Activated CD4-positive, alpha-beta T cell treated with anti-CD3 and anti-CD28 coated beads, Interleukin-2, amount 50 U/mL, for 1 hour (primary cell): ENCODE data around the gene SIGLEC7.

Source experiments
- DNase-seq: peaks from one replicate; pipeline ENCODE4 v3.0.0-alpha.2; 2020

SIGLEC7 gene

GRCh38 chr19:51142119-51142518, at the start of gene SIGLEC7:
Gene SIGLEC7, plus strand, starts transcription at chr19:51142301. Its CDS starts 69 bp downstream, at chr19:51142370.
- DNase-seq: no peak

- no peak for DNase-seq
Observed at GRCh38 chr19:51093101-51093500, 49.0 kb upstream of the SIGLEC7 start.

DNA sequence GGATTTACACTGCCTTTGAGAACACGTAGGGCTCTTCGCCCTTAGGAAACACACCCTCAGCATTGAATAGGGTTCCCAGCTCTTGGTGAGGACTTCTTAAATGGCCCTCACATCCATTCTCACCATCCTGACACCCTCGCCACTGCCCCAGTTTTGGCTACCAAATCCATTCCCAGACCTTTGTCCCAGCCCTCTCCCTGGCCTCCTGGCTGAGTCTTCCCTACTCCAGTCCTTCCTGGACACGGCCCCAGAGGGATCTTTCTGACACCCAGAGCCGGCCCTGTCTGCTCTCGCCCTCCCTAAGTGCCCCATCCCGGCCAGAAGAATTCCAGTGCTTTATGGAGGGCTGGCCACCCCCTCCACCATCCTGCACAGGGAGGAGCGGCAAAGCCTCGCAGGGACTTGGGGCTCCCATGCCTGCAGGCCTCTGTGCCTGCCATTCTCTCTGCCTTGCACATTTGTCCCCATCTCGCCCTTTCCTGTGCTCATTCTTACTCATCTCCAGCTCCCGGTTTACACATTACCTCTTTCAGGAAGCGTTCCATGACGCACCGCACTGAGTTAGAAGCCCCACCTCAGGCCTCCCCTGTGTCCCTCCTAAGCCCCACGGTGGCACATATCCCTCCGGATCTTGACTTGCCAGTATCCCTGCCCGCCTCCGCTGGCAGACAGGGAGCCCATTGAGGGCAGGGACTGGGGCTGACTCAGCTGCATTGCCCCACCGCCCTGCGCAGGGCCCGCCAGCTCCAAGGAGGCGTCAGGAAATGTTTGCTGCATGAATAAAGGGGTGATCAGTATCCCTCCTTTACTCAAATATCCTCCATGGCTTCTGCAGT, 48.4 kb upstream of the SIGLEC7 start:
- no peak for DNase-seq

DNA sequence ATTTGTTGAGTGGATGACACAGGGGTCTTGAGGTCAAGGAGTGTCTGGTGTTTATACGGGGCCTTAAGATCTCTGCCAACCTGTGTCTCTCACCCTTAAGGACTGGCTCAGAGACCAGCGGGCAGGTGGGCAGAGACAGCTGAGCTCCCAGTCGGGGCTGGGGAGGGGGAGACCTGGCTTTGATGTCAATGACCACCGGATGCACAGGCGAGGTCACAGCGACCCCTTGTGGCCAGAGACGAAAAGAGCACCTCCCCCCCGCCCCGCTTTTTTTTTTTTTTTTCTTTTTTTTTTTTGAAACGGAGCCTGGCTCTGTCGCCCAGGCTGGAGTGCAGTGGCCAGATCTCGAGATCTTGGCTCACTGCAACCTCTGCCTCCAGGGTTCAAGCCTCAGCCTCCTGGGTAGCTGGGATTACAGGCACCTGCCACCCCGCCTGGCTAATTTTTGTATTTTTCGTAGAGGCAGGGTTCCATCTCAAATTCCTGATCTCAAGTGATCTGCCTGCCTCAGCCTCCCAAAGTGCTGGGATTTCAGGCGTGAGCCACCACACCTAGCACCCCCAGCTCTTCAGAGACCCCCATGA, 47.3 kb upstream of the SIGLEC7 start:
- peak; percentile 28 for DNase-seq

- DNase-seq: no peak
Observed at GRCh38 chr19:51096473-51097165, 45.5 kb upstream of the SIGLEC7 start.

DNA sequence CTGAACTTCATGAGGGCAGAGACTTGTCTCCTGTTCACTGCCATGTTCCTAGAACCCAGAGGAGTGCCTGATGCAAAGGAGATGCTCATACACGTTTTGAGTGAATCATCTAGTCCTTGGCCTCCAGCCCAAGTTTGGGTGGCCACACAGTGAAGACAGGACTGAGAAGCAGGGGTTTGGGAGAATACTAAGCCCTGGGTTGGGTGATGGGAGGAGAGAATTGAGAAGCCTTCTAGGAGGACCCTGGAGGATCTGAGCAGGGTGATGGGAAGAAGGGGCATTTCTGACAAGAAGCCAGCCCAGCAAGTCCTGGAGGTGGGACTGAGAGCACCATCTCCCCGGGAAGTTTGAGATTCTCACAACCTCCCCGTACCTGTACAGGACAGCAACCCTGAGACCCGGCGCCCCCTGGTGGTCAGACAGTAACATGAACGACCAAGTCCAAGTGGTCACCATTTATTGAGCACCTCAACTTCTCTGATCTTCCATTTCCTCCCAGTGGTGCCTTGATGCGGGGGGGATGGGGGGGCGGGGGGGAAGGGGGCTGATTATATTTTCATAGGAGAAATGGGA, 44.8 kb upstream of the SIGLEC7 start:
- DNase-seq: peak; percentile 71

DNA sequence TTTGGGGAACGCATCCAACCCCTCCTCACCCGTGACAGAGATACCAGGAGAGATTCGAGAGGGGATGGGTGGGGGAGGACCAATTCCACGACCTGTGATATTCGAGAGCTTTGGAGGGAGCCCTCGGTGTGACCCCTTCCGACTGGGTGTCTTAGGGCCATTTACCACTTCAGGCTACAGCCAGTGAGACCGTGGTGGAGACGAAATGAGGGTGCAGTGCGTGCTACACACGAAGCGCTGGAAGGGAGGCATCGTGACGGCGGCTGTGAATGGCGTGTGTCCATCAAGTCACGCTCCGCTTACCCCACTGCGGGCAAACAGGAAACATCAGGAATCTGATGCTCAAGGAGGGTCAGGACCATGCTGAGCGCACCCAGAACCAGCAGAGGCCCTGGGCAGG, 44.3 kb upstream of the SIGLEC7 start:
- no peak for DNase-seq

GRCh38 chr19:51098365-51099046, 43.6 kb upstream of the SIGLEC7 start:
- peak; percentile 38 for DNase-seq

DNA sequence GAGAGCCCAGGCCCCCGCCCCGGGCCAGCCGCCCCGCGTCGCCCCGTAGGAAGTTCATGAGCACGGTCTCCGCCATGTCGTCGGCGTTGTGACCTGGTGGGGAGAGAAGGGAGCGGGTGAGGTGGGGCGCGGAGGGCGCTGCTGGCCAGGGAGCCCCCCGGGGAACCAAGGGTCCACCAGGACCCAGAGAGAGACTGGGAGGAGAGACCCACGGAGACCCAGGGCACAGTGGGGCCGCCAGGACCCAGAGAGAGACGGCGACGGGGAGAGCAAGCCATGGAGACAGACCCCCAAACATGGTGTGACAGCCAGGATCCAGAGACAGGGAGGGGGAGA, 43.1 kb upstream of the SIGLEC7 start:
- DNase-seq: no peak

- no peak for DNase-seq
Observed at GRCh38 chr19:51100601-51101000, 41.5 kb upstream of the SIGLEC7 start.

DNA sequence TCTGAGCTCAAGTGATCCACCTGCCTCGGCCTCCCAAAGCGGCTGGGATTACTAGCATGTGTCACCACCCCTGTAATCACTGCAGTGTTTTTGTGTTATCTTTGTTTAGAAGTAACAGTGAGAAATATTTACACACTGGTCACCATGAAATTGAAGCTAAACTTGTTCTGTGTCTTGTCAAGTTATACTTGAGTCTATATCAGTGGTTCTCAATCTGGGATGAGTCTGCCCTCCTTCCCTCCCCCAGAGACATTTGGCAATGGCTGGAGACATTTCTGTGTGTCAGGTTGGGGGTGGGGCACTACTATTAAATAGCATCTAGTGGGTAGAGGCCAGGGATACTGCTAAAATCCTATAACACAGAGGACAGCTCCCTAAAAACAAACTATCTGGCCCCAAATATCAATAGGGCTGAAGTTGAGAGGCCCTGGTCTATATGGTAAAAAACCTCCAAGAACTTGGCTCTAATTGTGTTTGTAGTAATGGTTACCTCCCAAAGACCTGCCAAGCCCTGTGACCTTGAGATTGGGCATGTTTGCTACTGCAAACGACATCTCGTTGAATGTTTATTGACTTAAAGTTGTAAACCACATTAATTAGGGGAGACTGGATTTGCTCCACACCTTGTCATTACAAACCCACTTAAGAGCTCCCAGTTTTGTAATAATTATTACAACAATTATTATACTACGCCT, 40.8 kb upstream of the SIGLEC7 start:
- no peak for DNase-seq

DNA sequence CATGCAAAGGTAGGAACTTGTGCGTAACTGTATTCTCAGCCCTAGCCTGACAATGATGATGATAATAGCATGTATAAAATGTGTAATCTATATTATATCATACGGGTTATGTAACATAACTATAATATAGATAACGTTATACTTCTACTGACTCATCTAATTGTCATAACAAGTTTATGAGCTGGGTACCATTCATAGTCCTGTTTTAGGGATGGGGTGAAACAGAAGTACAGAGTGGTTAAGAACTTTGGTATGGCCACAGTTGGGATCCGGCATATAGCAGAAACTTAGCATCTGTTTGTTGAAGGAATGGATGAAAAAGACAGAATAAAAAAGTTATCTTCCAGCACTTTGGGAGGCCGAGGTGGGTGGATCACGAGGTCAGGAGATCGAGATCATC, 39.1 kb upstream of the SIGLEC7 start:
- no peak for DNase-seq

DNA sequence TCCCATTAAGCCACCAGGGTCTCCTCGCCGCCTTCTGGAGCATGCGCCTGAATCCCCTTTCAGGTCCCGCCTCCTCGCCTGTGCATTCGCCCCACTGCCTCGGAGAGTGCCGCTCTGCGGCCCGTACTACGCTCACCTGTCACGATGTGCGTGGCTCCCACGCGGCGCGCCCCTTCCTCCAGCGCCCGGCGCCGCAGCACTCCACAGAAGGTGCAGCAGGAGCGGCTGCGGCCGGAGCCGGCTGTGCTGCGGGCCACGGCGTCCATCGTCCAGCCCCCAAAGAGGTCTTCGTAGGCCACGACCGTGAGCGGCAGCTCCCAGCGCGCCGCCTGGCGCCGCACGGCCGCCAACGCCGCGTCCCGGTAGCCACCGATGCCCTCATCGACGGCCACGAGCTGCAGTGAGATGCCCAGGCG, 38.2 kb upstream of the SIGLEC7 start:
- DNase-seq: no peak

GRCh38 chr19:51107406-51108065, 34.6 kb upstream of the SIGLEC7 start:
- DNase-seq: peak; percentile 8

GRCh38 chr19:51108066-51108804, 33.9 kb upstream of the SIGLEC7 start, which contains the start of gene CTU1:
Gene CTU1, minus strand, starts transcription at chr19:51108409. Its CDS starts 3,840 bp downstream, at chr19:51104569.
- DNase-seq: peak; percentile 97

DNA sequence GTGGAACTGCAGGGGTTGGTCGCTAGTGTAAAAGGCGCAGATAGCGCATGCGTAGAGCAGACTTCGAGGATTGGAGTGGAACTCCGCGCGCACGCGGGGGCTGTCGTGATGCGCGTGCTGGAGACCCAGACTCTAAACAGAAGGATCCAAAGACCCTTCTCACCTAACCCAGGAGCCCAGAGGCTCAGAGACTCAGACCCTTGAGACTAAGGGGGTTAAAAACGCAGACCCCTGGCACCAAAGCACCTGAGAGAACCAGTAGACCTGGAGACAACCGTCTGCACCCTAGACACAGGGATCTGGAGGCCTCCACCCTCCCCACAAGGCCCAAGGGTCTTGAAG, 33.3 kb upstream of the SIGLEC7 start:
- no peak for DNase-seq

DNA sequence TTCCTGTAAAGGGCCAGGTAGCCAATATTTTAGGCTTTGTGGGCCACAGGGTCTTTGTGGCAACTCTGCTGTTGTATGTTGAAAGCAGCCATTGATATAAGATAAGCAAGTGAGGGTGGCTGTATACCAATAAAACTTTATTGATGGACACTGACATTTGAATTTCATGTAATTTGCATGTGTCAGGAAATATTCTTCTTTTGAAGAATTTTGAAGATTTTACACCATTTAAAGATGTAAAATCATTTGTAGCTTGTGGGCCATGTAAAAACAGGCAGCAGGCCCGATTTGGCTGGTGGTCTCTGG, 31.5 kb upstream of the SIGLEC7 start:
- no peak for DNase-seq

DNA sequence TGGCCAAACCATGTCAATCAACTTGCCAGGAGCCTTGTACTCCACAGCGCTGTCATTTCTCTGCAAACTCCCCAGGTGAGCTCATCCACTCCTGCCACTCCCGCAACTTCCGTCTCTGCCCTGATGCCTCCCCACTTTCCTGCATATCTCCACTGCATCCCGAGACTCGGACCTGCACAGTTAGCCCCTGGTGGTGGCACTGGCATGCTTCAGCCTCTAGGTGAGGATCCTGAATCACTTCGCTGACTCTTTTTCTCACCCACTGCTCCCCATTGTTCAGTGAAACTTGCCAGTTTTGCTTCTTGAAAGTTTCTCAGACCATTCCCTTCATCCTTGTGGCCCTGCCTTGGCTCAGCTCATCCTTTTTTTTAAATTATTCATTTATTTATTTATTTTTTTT, 30.5 kb upstream of the SIGLEC7 start:
- DNase-seq: no peak

DNA sequence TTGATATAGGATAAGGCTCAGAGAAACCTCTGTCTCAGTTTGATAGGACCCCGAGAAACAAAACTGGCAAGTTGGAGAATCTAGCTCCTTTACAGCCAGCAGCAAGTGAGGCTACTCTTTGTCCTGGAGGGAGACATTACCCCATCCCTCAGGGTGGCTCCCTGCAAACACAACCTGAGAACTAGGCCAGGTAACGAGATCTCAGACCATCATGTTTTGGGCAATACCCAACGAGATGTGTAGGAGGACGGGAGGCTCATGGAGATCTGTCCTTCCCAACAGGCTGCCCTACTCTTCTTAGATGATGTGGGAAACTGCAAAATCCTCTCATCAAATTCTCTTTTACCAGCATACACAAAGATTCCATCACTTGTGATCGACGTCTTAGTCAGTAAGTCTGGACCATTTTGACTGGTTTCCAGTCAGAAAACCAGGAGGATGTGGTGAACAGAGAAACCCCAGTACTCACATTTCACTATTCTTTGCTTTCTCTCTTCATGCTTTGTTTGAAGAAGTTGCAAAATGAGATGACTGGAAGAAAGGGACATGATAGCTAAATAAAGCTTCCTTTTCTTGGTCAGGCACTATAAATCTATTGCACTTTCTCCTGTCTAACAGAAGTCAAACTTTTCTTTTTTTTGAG, 27.9 kb upstream of the SIGLEC7 start:
- DNase-seq: no peak

GRCh38 chr19:51116736-51117286, 25.3 kb upstream of the SIGLEC7 start:
- no peak for DNase-seq

GRCh38 chr19:51119101-51119500, 23.0 kb upstream of the SIGLEC7 start:
- no peak for DNase-seq
